Posterior cingulate gyrus (tissue), 11 donors: Measurements from ENCODE around the gene CDH4.
"Not testable (repeated sequence)": the region's sequence is repeated elsewhere in the genome, so short reads cannot be mapped to it uniquely, and the experiment has no call there.

Experiments
- DNase-seq, 10 donors: peaks; one replicate each; pipeline versions ENCODE4 v3.0.0 to v3.0.0-alpha.2; 2020 to 2021; ENCODE audit warnings: mixed read lengths in 3 of 10
- intact Hi-C: fragments of 100-400 bp; cut with DNase I; formaldehyde crosslinking; loops from one replicate; pipeline ENCODE4 v1.15.1; 2023

The CDH4 gene

DNA sequence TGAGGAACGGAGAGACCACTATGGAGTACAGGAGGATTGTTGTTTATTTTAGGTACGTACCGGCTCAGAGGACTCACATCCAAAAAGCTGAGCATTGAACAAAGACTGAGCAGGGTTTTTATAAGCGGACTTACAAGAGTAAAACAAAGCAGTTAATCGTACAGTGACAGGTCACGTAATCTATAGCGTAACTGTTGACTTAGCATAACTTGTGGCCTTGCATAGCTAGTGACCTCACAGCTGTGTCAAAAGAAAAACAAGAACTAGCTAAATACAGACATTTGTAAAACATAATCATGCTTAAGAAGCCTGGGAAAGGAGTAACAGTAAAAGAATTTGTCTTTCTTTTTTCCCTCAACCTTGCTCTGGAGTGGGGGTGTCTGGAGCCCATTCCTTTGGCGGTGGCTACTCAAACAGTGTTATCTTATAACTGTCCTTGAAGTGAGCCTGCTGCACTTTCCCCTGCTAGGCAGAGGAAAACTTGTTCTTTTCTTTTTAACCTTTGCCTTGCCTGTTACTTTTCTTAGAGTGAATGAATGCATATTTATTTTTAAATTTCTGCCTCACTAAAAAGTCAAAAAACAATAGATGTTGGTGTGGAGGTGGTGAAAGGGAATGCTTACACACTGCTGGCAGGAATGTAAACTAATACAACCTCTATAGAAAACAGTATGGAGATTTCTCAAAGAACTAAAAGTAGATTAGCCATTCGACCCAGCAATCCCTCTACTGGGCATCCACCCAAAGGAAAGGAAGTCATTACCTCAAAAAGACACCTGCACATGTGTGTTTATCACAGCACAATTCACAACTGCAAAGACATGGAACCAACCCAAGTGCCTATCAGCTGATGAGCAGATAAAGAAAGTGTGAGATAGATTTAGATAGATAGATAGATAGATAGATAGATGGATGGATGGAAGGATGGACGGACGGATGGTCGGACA, 704.6 kb downstream of the CDH4 start:
- DNase-seq: no peak
- intact Hi-C loops: no loop called here

- peak in 2 of 10 donors; percentile 5 to 22 for DNase-seq
- intact Hi-C loops: no loop called here
Observed at GRCh38 chr20:61957961-61958715, 706.1 kb downstream of the CDH4 start.

- intact Hi-C loops: no loop called here
- DNase-seq: peak in 9 of 10 donors; percentile 5 to 96 (median 70)
Observed at GRCh38 chr20:61958773-61959700, 707.0 kb downstream of the CDH4 start.

GRCh38 chr20:61960836-61961235, 708.8 kb downstream of the CDH4 start:
- intact Hi-C loops: no loop called here
- DNase-seq: peak in 1 of 10 donors; percentile 42

GRCh38 chr20:61963149-61963548, 711.1 kb downstream of the CDH4 start:
- DNase-seq: peak in 1 of 10 donors; percentile 46

DNA sequence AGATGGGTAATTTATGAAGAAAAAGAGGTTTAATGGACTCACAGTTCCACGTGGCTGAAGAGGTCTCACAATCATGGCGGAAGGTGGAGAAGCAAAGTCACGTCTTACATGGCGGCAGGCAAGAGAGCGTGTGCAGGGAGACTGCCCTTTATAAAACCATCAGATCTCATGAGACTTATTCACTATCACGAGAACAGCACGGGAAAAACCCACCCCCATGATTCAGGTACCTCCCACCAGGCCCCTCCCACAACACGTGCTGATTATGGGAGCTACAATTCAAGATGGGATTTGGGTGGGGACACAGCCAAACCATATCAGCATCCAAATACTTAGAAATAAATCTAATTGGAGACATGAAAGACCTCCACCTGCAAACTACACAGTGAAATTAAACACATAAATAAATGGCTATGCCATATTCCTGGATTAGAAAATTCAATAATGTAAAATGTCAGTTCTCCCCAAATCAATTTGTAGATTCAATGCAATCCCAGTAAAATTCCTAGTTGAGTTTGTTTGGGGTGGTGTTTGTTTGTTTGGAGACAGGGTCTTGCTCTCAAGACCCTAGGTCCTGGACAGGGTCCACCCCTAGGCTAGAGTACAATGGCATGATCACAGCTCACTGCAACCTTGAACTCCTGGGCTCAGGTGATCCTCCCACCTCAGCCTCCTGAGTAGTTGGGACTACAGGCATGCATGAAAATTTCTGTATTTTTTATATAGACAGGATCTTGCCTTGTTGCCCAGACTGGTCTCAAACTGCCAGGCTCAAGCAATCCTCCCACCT, 712.0 kb downstream of the CDH4 start:
- DNase-seq: no peak
- intact Hi-C loops: no loop called here

More at GRCh38 chr20:61963149-61963548, 711.1 kb downstream of the CDH4 start:
- intact Hi-C loops: no loop called here

DNA sequence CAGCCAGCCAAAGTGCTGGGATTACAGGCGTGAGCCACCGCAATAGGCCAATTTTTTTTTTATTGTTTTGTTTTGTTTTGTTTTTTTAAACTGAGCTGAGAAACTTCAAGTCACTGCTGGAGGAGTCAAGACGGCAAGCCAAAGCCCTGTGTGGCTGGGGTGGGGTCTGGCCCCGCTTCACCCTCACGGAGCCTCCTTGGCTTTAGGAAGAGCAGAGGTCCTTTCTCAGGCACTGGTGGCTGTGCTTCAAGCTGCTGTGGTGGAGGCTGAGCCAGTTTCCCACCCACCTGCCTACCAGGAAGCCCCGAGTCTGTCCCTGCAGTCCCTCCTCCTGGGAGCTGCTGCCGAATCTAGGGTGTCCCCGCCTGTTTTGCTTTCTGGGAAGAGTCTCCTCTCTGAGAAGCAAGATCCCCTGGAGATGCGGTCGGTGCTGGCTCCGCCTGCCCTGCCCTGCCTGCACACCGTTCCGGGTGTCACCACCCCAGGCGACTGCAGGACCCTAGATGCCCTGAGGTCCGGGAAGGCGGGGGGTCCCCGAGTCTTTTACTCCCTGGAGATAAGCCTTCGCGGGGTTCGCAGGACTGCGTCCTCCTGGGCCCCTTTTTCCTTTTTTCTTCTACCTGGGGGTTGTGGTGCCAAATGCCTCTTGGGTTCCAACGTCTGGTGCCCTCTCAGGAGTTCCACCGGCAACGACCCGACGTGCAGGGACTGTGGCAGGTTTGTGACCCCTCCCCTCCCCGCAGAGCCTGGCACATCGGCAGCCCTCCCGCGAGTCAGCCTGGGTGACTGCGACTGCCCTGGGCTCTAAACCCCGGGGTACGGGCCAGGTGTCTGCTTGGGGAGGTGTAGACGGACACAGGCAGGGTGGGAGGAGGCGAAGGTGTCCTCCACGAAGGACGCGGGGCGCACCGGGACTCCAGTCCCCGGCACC, 712.9 kb downstream of the CDH4 start:
- peak in 5 of 10 donors; percentile 33 to 87 (median 81) for DNase-seq
- intact Hi-C loops: no loop called here

- intact Hi-C loops: no loop called here
- peak in 3 of 10 donors; percentile 65 to 74 (median 71) for DNase-seq
Observed at GRCh38 chr20:61965606-61966491, 713.8 kb downstream of the CDH4 start.

DNA sequence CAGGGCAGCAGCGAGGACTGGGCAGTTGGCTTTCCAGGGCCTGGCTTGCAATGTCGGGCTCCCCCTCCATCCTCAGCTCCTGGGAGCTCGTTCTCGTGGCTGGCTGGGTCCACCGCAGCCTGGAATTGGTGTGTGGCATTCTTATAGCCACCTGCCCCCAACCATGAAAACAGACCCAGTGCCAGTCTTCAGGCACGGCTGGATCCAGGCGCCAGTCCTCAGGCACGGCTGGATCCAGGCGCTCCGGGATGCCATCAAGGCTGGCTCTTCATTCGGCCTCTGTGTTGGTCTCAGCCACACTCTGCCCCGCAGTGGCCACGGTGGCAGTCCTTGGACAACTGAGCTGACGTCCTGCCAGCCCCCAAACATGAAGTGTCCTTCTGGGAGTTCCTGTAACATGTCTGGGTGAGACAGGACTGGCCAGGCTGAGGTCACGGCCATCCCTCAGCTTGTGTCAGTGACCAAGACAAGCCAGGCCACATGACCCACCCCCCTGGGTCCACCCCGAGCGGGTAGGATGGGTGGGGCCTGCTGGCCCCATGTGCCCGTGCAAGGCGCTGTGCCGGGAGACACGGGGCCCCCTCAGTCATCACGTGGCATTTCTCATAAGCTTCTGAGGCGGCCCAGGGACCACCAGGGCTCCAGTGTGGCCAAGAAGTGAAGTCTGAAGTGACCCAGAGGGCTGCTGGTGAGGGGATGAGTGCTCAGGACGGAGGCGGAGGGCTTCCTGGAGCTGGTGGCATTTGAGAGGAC, 714.6 kb downstream of the CDH4 start:
- peak in 3 of 10 donors; percentile 56 to 65 (median 62) for DNase-seq
- intact Hi-C loops: no loop called here

- DNase-seq: no peak
- intact Hi-C loops: no loop called here
Observed at GRCh38 chr20:61967300-61967699, 715.2 kb downstream of the CDH4 start.

- DNase-seq: peak in 2 of 10 donors; percentile 61 to 81
- intact Hi-C loops: no loop called here
Observed at GRCh38 chr20:61968036-61968810, 716.2 kb downstream of the CDH4 start.

DNA sequence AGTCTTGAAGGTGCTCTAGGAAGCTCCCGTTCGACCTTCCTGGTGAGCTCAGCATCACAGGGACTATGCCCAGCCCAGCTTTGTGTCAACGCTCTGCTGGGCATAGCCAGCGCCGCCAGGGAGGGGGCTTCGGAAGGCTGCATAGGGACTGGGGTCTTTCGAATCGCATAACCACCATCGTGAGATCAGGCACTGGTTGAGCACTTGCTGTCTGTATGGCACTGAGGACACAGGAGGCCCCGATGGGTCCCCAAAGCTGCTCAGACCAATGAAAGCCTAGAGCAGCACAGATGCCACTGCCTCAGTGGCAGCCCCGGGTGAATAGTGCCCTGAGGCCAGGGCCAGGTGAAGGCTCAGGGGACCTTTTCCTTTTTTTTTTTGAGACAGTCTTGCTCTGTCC, 716.9 kb downstream of the CDH4 start:
- intact Hi-C loops: no loop called here
- peak in 2 of 10 donors; percentile 56 to 57 for DNase-seq

DNA sequence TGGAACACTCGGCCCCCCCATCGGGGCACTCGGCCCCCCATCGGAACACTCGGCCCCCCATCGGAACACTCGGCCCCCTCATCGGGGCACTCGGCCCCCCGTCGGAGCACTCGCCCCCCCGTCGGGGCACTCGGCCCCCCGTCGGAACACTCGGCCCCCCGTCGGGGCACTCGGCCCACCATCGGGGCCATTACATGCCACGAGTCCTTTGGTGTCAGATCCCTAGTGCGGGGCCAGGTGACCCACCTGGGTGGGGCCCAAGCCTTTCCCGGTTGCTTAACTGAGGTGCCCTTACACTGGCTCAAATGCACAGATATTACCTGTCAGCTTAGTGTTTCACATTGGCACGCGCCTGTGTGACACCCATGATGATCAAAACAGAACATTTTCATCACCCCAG, 717.7 kb downstream of the CDH4 start:
- DNase-seq: peak in 2 of 10 donors; percentile 29 to 81
- intact Hi-C loops: no loop called here

DNA sequence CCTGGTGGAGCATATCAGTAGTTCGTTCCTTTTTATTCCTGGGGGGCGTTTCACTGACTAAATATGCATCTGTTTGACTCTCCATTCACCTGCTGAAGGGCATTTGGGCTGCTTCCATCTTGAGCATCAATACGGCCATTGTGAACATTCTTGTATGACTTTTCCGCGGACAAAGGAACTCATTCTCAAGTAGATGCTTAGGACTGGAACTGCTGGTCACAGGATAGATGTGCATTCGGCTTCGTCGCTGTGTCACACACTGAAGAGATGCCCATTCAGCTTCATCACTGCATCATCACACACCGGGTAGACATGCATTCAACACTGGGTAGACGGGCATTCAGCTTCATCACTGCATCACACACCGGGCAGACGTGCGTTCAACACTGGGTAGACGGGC, 718.3 kb downstream of the CDH4 start:
- intact Hi-C loops: no loop called here
- peak in 2 of 10 donors; percentile 37 to 67 for DNase-seq

DNA sequence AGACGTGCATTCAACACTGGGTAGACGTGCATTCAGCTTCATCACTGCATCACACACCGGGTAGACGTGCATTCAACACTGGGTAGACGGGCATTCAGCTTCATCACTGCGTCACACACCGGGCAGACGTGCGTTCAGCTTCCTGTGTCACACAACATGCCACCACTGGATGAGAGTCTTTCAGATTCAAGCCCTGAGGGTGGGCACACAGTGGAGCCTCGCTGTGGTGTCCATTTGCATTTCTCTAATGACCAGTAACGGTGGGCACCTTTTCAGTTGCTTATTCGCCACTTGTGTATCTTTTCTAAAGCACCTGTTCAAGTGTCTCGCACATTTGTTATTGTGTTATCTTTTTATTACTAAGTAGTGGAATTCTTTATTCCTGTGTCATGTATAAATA, 719.5 kb downstream of the CDH4 start:
- DNase-seq: peak in 2 of 10 donors; percentile 16 to 22
- intact Hi-C loops: not testable (repeated sequence)
